ENCODE measurements around the gene CDKL5.

GRCh38 chrX:18654875-18655836, 229.7 kb downstream of the CDKL5 start:
- no peak for TF ChIP-seq CTCF (IDR thresholded peaks at IDR 0.05)
- no peak for TF ChIP-seq POLR2AphosphoS5 (IDR thresholded peaks at IDR 0.05)

Measured in upper lobe of left lung (tissue), 4 donors.